Esophagus muscularis mucosa (tissue), 4 donors: Measurements from ENCODE around the gene KDSR. TPM values are rescaled to one million over a fixed set of nuclear protein-coding genes. Genes with fewer than 3 reads are reported as not detected.
A peak's percentile ranks its signal among the peaks of the same experiment; 100 is the strongest.

ENCODE experiments used
- DNase-seq: peaks from one replicate; pipeline ENCODE4 v3.0.0-alpha.2; 2017; ENCODE audit errors: extremely low spot score
- H3K27ac ChIP-seq, 4 donors: fragments of 200-600 bp; sonication (generic); replicated peaks in 1 of 4; 1 replicate in 3 of 4; 2 replicates in 1 of 4; pipeline ENCODE4 v1.5.1; 2016 to 2019; ENCODE audit warnings: mild to moderate bottlenecking in 1 of 4
- H3K27me3 ChIP-seq, 4 donors: fragments of 200-600 bp; sonication (generic); one replicate each; pipeline versions ENCODE4 v1.5.1 to v1.6.0; 2016 to 2019
- H3K36me3 ChIP-seq, 4 donors: fragments of 200-600 bp; sonication (generic); one replicate each; pipeline ENCODE4 v1.5.1; 2016 to 2019
- H3K4me1 ChIP-seq, 4 donors: fragments of 200-600 bp; sonication (generic); one replicate each; pipeline ENCODE4 v1.5.1; 2016 to 2019
- H3K4me3 ChIP-seq, 4 donors: fragments of 200-600 bp; sonication (generic); 1 replicate in 2 of 4; 2 replicates in 2 of 4; pipeline ENCODE4 v1.5.1; 2016 to 2019; ENCODE audit warnings: mild to moderate bottlenecking in 4 of 4, moderate library complexity in 1 of 4
- H3K9me3 ChIP-seq, 4 donors: fragments of 200-600 bp; sonication (generic); 1 replicate in 3 of 4; 2 replicates in 1 of 4; pipeline ENCODE4 v1.5.1; 2016 to 2019
- CTCF ChIP-seq, 3 experiments: fragments of 200-600 bp in 2 of 3; fragments of 450-650 bp in 1 of 3; sonication (generic) in 2 of 3; IDR thresholded peaks; one replicate each; pipeline ENCODE4 v1.5.1; 2017 to 2019; ENCODE audit warnings: antibody characterized with exemption in 3 of 3, mild to moderate bottlenecking in 2 of 3, moderate library complexity in 1 of 3
- EP300 ChIP-seq: sonication (generic); formaldehyde crosslinking; IDR thresholded peaks from one replicate; pipeline ENCODE4 v1.6.1; 2017; ENCODE audit warnings: antibody characterized with exemption
- POLR2A ChIP-seq: fragments of 450-650 bp; IDR thresholded peaks from one replicate; pipeline ENCODE4 v1.6.1; 2017; ENCODE audit warnings: antibody characterized with exemption, moderate library complexity, mild to moderate bottlenecking, low read depth
- POLR2AphosphoS5 ChIP-seq, 2 donors: sonication (generic); formaldehyde crosslinking; IDR thresholded peaks; one replicate each; pipeline ENCODE4 v1.6.1; 2017; ENCODE audit warnings: antibody characterized with exemption in 2 of 2
- WGBS: methylation state at CpG from one replicate; pipeline ENCODE4 v1.1.5; 2018; 5-methylcytosine and 5-hydroxymethylcytosine counted together
- intact Hi-C: fragments of 100-400 bp; cut with DNase I; formaldehyde crosslinking; loops from one replicate; pipeline ENCODE4 v1.15.1; 2023
- total RNA-seq, 4 donors: library from RNA; depleted of rRNA; stranded (reverse); fragments of >200 nt; gene quantifications; one replicate each; pipeline versions ENCODE4 v1.1.0 to v1.2.1, GENCODE V29; 2016

Gene KDSR
- total RNA-seq, 4 donors from 2014 or later = 41.8 to 58.8 (median 49.8) TPM

- intact Hi-C loops = loop anchor here (2.0 kb wide), 2 partner anchors 191 to 305 kb away; no protein-coding TSS in a partner anchor
- H3K4me1 ChIP-seq = peaks cover 15 to 42% (median 34%) of the 10 kb centered on the region in 4 donors
- no peaks in the 10 kb centered on the region for H3K36me3 ChIP-seq
- peak overlapping the region; percentile 52 to 93 (median 90) for H3K27ac ChIP-seq
- DNase-seq = no peak
- H3K4me3 ChIP-seq = no peak overlapping the region
- WGBS = 79% methylated on average over 4 of the region's 4 CpGs
- no peak for TF ChIP-seq CTCF (IDR thresholded peaks at IDR 0.05)
- no peak for TF ChIP-seq EP300
- no peak for TF ChIP-seq POLR2A
- TF ChIP-seq POLR2AphosphoS5 (IDR thresholded peaks at IDR 0.05) = no peak
- peaks cover 0 to 4% (median 0%) of the 10 kb centered on the region in 4 donors for H3K27me3 ChIP-seq
- no peaks in the 10 kb centered on the region for H3K9me3 ChIP-seq
Measured at GRCh38 chr18:63322206-63322605, 44.8 kb downstream of the KDSR start.

- peak overlapping the region; percentile 88 to 93 (median 92) for H3K27ac ChIP-seq
- no peaks in the 10 kb centered on the region for H3K9me3 ChIP-seq
- WGBS = 82% methylated on average over 9 of the region's 9 CpGs
Measured at GRCh38 chr18:63321291-63321690, 45.7 kb downstream of the KDSR start.

GRCh38 chr18:63320975-63321265 is 46.1 kb downstream of the KDSR start:
- intact Hi-C loops = loop anchor here (2.0 kb wide), 1 partner anchor 62 kb away; no protein-coding TSS in a partner anchor
- H3K9me3 ChIP-seq = no peaks in the 10 kb centered on the region
- no peak for DNase-seq
- H3K27ac ChIP-seq = peak overlapping the region; percentile 88 to 93 (median 92)
- peak overlapping the region; percentile 69 to 92 (median 78) for H3K4me3 ChIP-seq
- no peaks in the 10 kb centered on the region for H3K36me3 ChIP-seq
- TF ChIP-seq CTCF (IDR thresholded peaks at IDR 0.05) = no peak
- no peak for TF ChIP-seq POLR2A
- TF ChIP-seq EP300 = no peak
- TF ChIP-seq POLR2AphosphoS5 (IDR thresholded peaks at IDR 0.05) = no peak
- peaks cover 15 to 54% (median 42%) of the 10 kb centered on the region in 4 donors for H3K4me1 ChIP-seq
- 60% methylated on average over 16 of the region's 16 CpGs for WGBS
- H3K27me3 ChIP-seq = peaks cover 0 to 4% (median 0%) of the 10 kb centered on the region in 4 donors

More at GRCh38 chr18:63321291-63321690, 45.7 kb downstream of the KDSR start:
- H3K4me1 ChIP-seq = peaks cover 15 to 51% (median 40%) of the 10 kb centered on the region in 4 donors
- H3K4me3 ChIP-seq = peak overlapping the region in 2 of 4 donors; percentile 81 to 92
- TF ChIP-seq CTCF (IDR thresholded peaks at IDR 0.05) = no peak
- no peak for TF ChIP-seq POLR2A
- TF ChIP-seq POLR2AphosphoS5 (IDR thresholded peaks at IDR 0.05) = no peak
- no peak for TF ChIP-seq EP300
- no peak for DNase-seq
- intact Hi-C loops = loop anchor here (2.0 kb wide), 1 partner anchor 62 kb away; no protein-coding TSS in a partner anchor
- H3K27me3 ChIP-seq = peaks cover 0 to 4% (median 0%) of the 10 kb centered on the region in 4 donors
- H3K36me3 ChIP-seq = no peaks in the 10 kb centered on the region

- WGBS = 5% methylated on average over 27 of the region's 92 CpGs
- no peaks in the 10 kb centered on the region for H3K36me3 ChIP-seq
- peaks cover 15 to 60% (median 48%) of the 10 kb centered on the region in 4 donors for H3K4me1 ChIP-seq
- peak; percentile 94 for DNase-seq
- H3K27ac ChIP-seq = peak overlapping the region; percentile 88 to 93 (median 92)
- H3K27me3 ChIP-seq = peaks cover 0 to 4% (median 0%) of the 10 kb centered on the region in 4 donors
- H3K4me3 ChIP-seq = peak overlapping the region; percentile 69 to 92 (median 78)
- H3K9me3 ChIP-seq = no peaks in the 10 kb centered on the region
- TF ChIP-seq POLR2A (no peak), POLR2AphosphoS5 (IDR thresholded peaks at IDR 0.05) (peak in 1 of 2 donors; percentile 7), CTCF (IDR thresholded peaks at IDR 0.05) (peak in 1 of 3 experiments; percentile 14), EP300 (no peak)
- intact Hi-C loops = loop anchor here (2.0 kb wide), 1 partner anchor 62 kb away; no protein-coding TSS in a partner anchor
Measured at GRCh38 chr18:63320123-63320974, 46.7 kb downstream of the KDSR start.
